GM21723 (cell line): ENCODE results near the gene ZNF175.

Experiments used
- ATAC-seq: cut with Tn5 transposase; IDR thresholded peaks from one replicate; pipeline ENCODE4 v1.9.1; 2021; ENCODE audit warnings: mild to moderate bottlenecking, moderate library complexity; ENCODE audit not compliant: unreplicated experiment

ZNF175 gene

DNA sequence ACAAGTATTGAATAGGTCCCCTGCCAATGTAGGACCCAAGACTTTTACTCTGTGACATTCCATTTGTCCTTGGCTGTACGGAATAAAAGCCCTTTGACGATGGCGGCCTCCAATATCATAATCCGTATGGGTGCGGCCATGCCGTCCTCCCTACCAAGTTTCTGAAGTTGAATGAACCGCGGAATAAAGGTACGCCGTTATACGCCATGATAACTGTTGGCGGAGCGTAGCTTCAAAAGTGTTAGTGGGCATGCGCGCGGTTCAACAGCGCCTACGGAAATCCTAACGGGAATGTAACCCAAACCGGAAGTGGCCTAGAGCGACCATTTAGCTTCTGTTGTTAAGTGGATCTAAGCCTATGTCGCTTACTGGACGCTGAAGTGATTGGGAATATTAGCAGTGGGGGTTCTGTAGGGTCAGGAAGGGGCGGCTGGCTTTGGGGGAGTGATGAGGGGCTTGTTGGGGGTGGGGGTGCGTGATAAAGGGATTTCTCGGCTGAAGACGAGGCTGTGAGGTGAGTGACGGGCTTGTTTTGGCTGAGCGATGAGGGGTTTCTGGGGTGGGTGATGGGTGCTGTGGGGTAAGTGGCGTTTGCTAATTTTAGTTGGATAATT is at the start of gene ZNF175:
ZNF175 (plus strand) TSS at position 322 of the 614 bp plus-strand sequence. CDS start 2,047 bp downstream, outside the sequence.
- ATAC-seq: peak; percentile 85

DNA sequence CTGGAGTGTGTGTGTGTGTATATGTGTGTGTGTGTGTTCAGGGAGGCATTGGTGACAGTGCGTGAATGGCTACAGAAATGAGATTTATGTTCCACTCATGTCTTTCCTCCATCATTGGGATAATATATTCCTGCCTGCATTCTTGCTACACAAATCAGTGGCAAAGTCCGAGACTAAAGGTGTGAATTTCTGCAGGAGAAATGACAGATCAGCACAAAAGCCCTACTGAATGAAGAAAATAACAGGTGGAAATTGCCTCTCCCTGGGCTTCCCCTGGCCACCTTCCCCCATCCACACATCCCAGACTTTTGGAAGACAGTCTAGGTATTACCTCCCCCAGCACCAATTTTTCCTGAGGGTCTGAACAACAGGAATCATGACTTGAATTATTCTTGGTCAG is 49.7 kb upstream of the ZNF175 start:
- ATAC-seq: no peak

- no peak for ATAC-seq
Measured at GRCh38 chr19:51521781-51522180, 49.3 kb upstream of the ZNF175 start.

GRCh38 chr19:51524666-51525264 is 46.3 kb upstream of the ZNF175 start:
- ATAC-seq: no peak

GRCh38 chr19:51525651-51526050 is 45.4 kb upstream of the ZNF175 start:
- ATAC-seq: no peak

DNA sequence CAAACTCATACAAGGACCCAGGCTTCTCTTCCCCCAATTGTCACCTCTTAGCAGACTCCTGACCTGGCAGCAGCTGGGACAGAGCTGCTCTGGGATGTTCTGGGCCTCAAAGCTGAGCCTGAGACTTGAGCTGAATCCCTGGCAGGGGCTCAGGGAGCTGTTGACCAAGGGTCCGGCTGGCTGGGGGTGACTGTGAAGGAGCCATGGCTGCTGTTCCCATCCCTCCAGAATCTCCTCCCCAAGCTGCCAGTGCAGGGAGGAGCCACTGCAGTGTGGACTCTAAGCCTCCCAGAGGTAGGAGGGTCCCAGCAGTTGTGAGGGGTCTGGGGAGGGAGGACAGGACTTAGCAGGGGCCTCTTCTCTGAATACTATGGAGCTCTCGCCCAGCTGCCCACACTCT is 41.8 kb upstream of the ZNF175 start:
- ATAC-seq: no peak

GRCh38 chr19:51530616-51531015 is 40.5 kb upstream of the ZNF175 start:
- ATAC-seq: no peak

DNA sequence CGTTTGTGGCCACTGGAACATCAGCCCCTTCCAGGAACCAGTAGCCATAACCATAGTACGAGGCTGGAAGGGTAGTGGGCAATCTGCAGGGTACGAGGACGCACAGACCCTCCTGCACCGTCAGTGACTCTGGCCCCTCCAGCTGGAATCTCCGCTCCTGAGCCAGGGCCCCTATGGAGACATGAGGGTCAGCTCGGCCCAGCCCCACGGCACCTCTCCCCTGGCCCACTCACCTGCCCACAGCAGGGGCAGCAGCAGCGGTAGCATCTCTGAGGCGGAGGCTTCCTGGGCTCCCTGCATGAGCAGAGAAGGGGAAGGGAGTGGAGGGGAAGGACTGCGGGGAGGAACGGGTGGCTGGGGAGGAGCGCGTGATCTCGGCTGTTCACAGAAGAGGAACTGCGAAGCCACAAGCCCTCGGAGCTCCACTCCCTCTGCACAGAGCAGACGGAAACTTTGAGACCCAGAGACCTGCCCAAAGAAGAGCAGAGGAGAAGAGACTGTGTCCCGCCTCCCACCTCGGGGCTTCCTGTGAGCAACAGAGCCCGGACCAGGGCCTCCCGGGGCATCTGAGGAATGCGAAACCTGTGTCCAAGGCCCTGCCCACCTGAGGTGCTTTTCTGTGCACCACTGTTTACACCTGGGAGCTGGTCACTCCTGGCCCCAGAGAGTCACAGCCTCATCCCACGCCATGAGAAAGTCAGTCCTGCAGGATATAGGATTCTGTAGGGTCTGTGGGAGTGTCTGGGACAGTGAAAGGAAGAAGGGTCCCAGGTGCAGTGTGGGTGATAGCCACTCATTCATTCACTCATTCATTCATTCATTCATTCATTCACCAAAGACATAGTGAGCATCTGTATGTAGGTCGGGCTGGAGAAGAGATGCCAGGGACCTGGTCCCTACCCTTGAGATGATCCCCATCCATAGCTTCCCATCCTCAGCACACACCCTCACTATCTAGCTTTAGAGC is 39.5 kb upstream of the ZNF175 start, which contains the start of gene SIGLEC6:
SIGLEC6 (minus strand) TSS at position 322 of the 967 bp plus-strand sequence; CDS start at position 300, 22 bp downstream.
- peak; percentile 78 for ATAC-seq

- ATAC-seq: no peak
Measured at GRCh38 chr19:51535535-51535934, 35.5 kb upstream of the ZNF175 start.

DNA sequence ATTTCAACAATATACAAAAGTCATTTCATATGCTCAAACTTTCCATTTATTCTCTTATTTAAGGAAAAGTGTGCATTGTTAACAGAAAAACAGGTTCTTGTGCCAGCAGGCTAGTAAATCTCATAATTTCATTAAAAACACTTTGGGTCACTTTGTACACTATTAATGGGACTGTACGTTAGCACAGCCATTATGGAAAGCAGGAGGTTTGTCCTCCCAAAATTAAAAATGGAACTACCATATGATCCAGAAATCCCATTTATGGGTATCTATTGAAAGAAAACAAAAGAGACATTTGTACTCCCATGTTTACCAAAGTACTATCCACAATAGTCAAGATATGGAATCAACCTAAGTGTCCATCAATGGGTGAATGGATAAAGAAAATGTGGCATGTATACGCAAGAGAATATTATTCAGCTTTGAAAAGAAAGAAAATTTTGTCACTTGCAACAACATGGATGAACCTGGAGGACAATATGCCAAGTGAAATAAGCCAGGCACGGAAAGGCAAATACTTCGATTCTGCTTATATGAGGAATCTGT is 31.2 kb upstream of the ZNF175 start:
- ATAC-seq: no peak

DNA sequence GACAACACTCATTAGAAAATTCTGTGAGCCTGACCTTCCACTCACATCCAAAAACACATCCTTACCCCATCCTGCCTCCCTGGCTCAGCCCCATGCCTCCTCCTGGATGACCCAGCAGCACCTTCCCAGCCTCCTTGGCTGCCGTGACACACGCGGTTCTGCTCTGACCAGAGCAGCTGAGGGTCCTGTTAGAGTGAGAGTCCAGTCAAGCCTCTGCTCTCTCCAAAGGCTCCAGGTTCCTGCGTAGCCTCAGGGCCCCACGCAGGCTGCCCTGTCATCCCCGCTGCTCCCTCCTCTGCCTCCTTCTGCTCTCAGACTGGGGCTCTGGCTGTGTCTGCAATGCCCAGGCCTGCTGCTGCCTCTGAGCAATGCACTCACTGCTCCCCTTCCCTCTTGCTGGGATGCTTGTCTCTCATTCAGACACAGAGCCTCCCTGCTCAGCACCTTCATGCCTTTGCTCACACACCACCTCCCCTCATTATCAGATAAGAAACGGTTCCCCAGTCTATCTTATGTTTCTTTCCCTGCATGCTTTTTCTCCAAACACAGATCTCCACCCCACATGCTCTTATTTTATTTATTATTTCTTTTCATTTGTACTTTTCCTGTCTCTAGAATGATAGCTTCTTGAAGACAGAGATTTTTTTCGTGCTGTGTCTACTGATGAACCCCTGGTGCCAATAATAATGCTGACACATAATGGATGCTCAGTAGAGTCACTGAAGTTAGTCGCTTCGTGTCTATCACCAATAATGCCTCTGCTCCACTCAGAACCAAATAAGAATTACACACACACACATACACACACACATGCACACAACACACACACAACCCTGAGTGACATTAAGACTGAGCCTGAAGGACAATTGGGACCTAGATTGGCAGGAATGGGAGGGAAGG is 29.4 kb upstream of the ZNF175 start:
- no peak for ATAC-seq

DNA sequence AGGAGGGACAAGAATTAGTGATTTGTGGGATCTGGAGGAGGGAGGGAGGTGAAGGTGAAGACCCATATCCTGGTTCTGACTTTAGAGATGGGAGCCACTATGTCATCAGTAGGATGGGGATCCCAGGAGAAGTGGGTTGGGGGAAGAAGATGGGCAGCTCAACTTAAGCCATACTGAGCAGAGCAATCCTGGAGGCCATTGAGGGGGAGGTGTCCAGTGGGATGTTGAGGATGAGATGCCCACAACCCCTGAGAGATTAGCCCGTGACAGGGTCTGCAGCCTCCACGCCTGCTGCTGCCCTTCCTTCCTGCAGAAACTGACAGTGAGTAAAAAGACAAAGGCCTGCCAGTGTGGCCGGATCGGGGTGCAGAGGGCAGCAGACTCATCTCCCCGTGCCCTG is 28.4 kb upstream of the ZNF175 start:
- no peak for ATAC-seq

GRCh38 chr19:51544038-51544437 is 27.0 kb upstream of the ZNF175 start:
- ATAC-seq: no peak

DNA sequence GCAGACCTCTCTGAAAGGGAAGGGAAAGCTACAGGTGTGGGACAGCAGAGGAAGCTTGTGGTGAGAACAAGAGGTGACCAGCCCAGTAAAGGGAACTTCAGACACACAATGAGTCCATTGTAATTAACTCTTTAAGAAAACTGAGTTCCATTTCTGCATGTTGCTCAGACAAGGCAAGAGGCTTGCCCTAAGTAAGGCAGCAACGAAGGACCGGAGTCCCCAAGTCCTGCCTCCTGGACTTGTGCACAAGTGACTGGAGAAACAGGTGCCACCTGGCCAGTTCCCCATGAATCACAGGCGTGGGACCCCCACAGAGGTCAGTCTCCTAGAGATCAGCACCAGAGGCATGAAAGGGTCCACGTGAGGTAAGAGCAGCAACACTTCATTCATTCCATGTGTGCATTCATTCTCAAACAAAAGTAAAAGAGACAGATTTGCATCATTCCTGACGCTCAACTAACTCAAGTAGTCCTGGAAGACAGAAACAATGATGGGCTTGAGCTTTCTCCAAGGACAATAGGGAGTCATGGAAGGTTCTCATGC is 24.9 kb upstream of the ZNF175 start:
- ATAC-seq: no peak

- ATAC-seq: no peak
Measured at GRCh38 chr19:51546650-51547396, 24.3 kb upstream of the ZNF175 start.

DNA sequence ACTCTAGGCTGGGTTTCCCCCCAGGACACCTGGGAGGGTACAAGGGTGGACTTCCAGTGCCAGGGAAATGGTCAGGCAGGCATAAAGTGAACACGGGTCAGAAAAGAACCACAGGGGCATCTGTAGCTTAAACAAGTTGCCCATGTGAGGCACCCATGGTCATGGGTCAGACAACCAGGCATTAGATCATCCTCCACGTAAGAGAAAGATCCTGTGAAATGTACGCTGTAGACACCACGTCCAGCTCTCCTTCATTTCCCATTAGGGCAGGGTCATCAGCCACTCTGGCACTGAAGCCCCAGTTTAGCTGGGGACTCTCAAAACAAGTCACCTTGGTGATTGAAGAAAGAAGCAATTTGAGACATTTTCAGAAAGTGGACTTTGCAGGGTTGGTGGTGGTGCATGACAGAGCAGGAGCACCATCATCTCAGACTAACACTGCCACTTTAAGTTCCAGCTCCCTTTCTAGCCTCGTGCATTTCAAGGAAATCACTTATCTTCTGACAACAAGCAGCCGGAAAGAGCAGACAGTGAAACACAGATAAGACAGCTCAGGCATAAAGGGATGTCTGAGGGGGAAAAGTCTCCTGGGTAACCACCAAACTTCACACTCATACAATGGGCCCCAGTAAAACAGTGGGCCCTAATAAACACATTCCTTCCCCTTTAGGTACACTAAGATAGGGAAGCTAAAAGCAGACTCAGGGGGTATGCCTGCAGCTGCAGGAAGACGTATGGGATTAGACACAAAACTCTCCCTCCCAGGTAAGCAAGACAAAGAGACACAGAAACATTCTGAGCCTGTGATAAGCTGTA is 23.5 kb upstream of the ZNF175 start:
- no peak for ATAC-seq

DNA sequence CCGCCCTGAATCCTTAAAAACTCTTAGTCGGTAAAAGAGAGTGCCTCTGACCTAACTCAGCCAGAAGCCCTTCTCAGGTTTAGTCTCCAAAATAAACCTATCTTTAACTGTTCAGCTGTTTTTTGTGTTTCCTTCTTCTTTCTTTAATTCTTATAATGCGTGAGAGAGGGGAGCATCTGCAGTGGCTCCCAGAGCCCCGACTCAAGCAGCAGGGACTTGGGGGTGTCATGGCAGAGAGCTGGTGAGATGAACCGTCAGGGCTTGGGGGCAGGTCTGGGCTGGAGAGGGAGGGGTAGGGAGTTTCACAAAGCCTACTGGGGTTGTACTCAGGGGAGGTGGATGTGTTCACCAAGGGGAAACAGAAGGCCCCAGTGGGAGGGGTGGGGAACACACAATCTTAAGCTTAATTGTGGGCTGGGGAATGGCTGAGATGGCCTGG is 22.9 kb upstream of the ZNF175 start:
- ATAC-seq: no peak

GRCh38 chr19:51548891-51549305 is 22.2 kb upstream of the ZNF175 start:
- no peak for ATAC-seq
